ENCODE measurements around the gene STX1B. TPM values are rescaled to one million over a fixed set of nuclear protein-coding genes. Genes with fewer than 3 reads are reported as not detected.

The STX1B gene
- total and polyA plus RNA-seq, 10 donors: 0.29 to 4.2 (median 1.5) TPM

GRCh38 chr16:31043898-31044481 lies 33.6 kb upstream of the STX1B start:
- H3K4me3 ChIP-seq: no peak overlapping the region
- H3K36me3 ChIP-seq: peaks cover 0 to 55% (median 38%) of the 10 kb centered on the region in 6 donors
- intact Hi-C loops (cut with DNase I; ENCODE audit: low total_unique reads): no loop called here
- peaks cover 0 to 7% (median 0%) of the 10 kb centered on the region in 6 donors for H3K4me1 ChIP-seq
- no peaks in the 10 kb centered on the region for H3K27me3 ChIP-seq (replicated peaks in 1 of 7)
- TF ChIP-seq CTCF (IDR thresholded peaks at IDR 0.05 in 8 of 11, conservative IDR thresholded peaks at IDR 0.05 in 3 of 11) (no peak), POLR2AphosphoS5 (IDR thresholded peaks at IDR 0.05) (no peak), POLR2A (IDR thresholded peaks at IDR 0.05) (no peak)
- H3K9me3 ChIP-seq: no peaks in the 10 kb centered on the region
- H3K27ac ChIP-seq: no peak overlapping the region
- WGBS, 5 donors: 86 to 89% (median 88%) methylated on average over 4 of the region's 4 CpGs
- no peak for DNase-seq

DNA sequence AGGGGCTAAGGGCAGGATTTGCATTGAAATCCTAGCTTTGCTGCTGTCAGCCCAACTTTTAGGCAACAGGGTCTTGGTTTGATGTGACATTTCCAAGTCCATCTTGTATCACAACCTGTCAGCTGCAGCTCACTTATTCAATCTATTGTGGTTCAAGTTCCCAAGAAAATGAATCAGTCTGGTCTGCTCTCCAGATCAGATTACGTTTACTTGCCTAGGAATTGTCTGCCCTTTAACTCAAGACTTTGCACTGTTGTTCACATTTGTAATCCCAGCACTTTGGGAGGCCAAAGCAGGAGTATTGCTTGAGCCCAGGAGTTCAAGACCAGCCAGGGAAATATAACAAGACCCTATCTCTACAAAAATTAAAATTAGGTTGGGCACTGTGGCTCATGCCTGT lies 32.9 kb upstream of the STX1B start:
- Histone ChIP-seq H3K4me1 (peaks cover 0 to 2% (median 0%) of the 10 kb centered on the region in 6 donors), H3K27ac (no peak overlapping the region), H3K36me3 (peaks cover 0 to 62% (median 44%) of the 10 kb centered on the region in 6 donors), H3K4me3 (no peak overlapping the region), H3K27me3 (replicated peaks in 1 of 7) (no peaks in the 10 kb centered on the region), H3K9me3 (no peaks in the 10 kb centered on the region)
- 89 to 100% (median 95%) methylated on average over 1 of the region's 1 CpG for WGBS, 5 donors
- no peak for TF ChIP-seq POLR2A (IDR thresholded peaks at IDR 0.05)
- no peak for TF ChIP-seq CTCF (IDR thresholded peaks at IDR 0.05 in 8 of 11, conservative IDR thresholded peaks at IDR 0.05 in 3 of 11)
- TF ChIP-seq POLR2AphosphoS5 (IDR thresholded peaks at IDR 0.05): no peak
- intact Hi-C loops (cut with DNase I; ENCODE audit: low total_unique reads): no loop called here
- DNase-seq: no peak

- peaks cover 0 to 67% (median 49%) of the 10 kb centered on the region in 6 donors for H3K36me3 ChIP-seq
- no peak overlapping the region for H3K4me3 ChIP-seq
- WGBS, 5 donors: 90 to 97% (median 94%) methylated on average over 4 to 10 of the region's 10 CpGs
- H3K4me1 ChIP-seq: no peaks in the 10 kb centered on the region
- DNase-seq: no peak
- H3K27me3 ChIP-seq (replicated peaks in 1 of 7): no peaks in the 10 kb centered on the region
- TF ChIP-seq CTCF (IDR thresholded peaks at IDR 0.05 in 8 of 11, conservative IDR thresholded peaks at IDR 0.05 in 3 of 11) (no peak), POLR2AphosphoS5 (IDR thresholded peaks at IDR 0.05) (peak in 1 of 3 donors; percentile 54)
- intact Hi-C loops (cut with DNase I; ENCODE audit: low total_unique reads): no loop called here
- H3K27ac ChIP-seq: no peak overlapping the region
- no peaks in the 10 kb centered on the region for H3K9me3 ChIP-seq
Measured at GRCh38 chr16:31042866-31043265, 32.4 kb upstream of the STX1B start.

- H3K27me3 ChIP-seq (replicated peaks in 1 of 7): no peaks in the 10 kb centered on the region
- no peak overlapping the region for H3K27ac ChIP-seq
- intact Hi-C loops (cut with DNase I; ENCODE audit: low total_unique reads): no loop called here
- DNase-seq: no peak
- WGBS, 5 donors: 98 to 100% (median 100%) methylated on average over 2 of the region's 2 CpGs; no CpG with 5 or more reads in 1 of the 5 donors
- H3K9me3 ChIP-seq: no peaks in the 10 kb centered on the region
- H3K4me3 ChIP-seq: no peak overlapping the region
- peaks cover 0 to 97% (median 68%) of the 10 kb centered on the region in 6 donors for H3K36me3 ChIP-seq
- TF ChIP-seq POLR2A (IDR thresholded peaks at IDR 0.05): no peak
- no peak for TF ChIP-seq POLR2AphosphoS5 (IDR thresholded peaks at IDR 0.05)
- H3K4me1 ChIP-seq: peaks cover 13 to 32% (median 25%) of the 10 kb centered on the region in 6 donors
Measured at GRCh38 chr16:31038993-31039392, 28.6 kb upstream of the STX1B start.
